HG03103 (cell line): ENCODE results near the gene PYGB.

ENCODE experiments used
- ATAC-seq: cut with Tn5 transposase; IDR thresholded peaks from one replicate; pipeline ENCODE4 v1.9.1; 2021; ENCODE audit warnings: low read depth; ENCODE audit not compliant: unreplicated experiment

Gene PYGB

DNA sequence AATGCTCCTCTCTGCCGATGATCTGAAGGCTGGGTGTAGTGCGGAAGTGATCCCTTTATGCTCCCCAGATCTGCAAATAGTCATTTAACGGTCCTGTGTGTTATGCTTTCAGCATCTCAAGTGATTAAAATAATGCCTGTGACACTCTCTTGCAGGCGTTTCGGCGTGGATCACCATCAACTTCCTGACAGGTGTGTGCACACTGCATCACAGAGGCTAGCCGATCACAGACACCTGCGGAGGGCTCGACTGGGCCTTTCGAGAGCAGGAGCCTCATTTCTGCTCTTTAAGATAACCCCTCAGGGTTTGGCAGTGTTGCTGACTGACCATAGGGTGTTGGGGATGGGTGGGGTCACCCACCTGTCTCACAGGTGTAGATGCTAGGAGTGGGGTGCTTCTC is 32.4 kb upstream of the PYGB start:
- ATAC-seq = no peak

DNA sequence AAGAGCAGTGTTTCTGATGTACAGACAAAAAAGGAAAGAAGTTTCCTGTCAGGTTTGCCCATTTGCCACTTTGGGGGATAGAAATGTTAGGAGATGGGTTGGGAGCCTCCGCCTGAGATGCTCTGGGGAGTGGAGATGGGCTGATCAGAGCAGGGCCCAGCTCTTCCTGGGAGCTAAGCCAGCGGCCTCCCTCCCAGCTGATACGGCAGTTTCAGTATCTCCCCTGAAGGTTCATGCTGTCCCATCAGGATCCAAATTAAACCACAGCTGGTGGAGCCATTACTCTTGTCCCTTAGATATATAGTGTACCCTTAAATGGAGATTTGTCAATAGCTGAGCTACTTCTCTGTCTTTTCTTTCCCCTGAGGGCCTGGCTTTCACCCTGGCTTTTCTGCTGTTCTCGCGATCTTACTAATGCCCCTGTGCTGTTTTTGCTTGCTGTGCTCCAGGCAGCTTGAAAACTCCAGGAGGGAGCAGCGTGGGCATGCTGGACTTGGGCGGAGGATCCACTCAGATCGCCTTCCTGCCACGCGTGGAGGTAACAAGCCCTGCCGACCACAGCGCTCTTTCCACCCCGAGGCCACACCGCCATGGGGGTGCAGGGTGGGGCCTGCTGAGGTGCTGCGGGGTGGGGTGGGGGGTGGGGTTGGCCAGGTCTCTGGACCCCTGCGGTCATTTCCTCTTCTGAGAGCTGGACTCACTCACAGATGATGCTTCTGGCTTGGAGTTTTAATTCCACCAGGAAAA is 31.5 kb upstream of the PYGB start:
- ATAC-seq = no peak

DNA sequence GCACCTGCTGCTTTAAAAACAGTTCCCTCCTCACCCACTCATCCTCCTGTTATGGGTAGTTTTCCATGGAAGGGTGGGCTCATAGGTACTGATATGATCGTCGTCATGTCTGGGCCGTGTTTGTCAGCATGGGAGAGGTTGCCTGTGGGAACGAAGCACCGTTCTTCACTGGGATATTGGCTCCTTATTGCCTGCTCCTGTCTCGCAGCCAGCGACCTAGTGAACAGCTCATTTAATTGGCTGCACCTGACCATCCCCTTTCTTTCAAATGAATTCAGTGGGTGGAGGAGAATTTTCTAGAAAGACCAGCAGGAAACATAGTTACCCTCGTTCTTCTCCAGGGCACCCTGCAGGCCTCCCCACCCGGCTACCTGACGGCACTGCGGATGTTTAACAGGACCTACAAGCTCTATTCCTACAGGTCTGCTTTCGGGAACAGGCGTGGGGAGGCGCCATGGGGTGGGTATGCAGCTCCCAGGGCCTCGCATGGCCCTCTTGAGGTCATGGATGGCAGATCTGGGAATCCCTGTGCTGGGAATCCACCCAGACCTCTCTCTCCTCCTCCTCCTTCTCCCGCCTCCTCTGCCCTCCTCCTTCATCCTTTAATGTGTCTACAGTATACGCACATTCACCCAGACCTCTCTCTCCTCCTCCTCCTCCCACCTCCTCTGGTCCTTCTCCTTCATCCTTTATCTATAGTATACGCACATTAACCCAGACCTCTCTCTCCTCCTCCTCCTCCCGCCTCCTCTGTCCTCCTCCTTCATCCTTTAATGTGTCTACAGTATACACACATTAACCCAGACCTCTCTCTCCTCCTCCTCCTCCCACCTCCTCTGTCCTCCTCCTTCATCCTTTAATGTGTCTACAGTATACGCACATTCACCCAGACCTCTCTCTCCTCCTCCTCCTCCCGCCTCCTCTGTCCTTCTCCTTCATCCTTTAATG is 30.4 kb upstream of the PYGB start:
- no peak for ATAC-seq

DNA sequence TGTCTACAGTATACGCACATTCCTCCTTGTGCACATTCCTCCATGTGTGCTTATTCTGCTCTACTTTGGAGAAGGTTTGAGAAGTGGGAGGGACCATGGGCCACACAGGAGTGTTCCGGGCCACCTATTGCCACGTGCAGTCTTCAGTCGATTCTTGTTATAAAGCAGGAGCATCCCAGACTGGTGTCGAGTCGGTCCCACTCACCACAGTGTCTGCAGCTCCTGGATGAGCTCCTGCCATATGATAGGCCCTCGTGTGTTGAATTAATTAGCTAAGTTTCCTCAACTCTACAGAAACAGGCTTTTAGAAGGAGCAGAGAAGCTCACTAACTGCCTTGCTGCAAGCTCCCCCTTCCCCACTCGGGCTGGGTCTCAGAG is 29.8 kb upstream of the PYGB start:
- no peak for ATAC-seq

DNA sequence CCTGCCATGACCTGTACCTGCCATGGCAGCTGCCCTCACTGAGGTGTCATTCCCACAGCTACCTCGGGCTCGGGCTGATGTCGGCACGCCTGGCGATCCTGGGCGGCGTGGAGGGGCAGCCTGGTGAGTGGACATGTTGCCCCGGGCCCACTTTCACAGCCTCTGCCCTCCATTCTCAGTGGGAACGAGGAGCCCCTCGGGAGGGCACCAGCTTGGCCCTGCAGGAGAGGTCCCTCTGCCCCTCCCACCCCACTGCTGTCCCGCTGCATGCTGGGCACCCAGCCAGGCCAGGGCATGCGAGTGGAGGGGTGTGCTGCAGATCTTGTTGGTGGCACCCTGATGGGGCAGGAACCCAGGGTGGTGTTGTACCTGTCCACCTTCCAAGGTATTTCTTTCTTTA is 29.4 kb upstream of the PYGB start:
- ATAC-seq = no peak

DNA sequence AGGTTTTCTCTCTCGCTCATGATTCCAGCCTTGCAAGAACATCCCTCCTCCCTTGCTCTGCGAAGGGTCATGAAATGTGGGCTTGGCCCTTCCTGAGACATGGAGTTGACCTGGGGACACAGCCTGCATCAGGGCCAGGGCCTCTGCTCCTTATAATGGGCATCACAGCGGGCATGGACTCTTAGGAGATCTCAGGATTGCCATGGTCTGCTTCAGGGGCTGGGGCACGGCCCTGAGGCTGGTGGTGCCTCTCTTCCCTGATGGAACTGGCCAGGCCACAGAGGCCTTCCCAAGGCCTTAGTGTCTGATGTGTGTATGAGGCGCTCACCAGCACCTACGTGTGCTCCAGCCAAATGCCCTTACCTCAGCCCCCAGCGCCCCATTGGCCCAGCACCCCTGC is 28.5 kb upstream of the PYGB start:
- ATAC-seq = no peak

DNA sequence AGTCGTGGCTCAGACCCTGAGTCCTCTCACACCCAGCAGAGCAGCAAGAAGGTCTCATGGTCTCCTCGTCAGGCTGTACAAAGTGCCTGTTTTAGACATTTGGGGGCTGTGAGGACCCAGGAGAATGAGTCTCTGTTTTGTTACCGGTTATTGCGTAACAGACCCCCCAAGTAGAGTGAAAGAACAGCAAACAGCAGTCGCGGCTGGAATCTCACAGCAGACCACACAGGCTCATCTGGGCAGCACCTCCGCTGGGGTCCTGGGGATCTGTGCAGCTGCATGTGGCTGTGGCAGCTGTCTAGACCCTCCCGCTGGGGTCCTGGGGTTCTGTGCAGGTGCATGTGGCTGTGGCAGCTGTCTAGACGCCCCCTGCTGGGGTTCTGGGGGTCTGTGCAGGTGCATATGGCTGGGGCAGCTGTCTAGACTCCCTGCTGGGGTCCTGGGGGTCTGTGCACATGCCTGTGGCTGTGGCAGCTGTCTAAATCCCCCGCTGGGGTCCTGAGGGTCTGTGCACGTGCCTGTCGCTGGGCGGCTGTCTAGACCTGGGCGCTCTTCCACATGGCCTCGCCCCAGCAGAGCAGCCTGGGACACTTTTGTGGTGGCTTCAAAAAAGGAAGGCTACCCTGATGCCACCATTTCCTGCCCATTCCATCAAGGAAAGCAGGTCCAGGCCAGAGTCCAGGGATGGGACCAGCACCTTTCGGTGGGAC is 27.7 kb upstream of the PYGB start:
- ATAC-seq = no peak

DNA sequence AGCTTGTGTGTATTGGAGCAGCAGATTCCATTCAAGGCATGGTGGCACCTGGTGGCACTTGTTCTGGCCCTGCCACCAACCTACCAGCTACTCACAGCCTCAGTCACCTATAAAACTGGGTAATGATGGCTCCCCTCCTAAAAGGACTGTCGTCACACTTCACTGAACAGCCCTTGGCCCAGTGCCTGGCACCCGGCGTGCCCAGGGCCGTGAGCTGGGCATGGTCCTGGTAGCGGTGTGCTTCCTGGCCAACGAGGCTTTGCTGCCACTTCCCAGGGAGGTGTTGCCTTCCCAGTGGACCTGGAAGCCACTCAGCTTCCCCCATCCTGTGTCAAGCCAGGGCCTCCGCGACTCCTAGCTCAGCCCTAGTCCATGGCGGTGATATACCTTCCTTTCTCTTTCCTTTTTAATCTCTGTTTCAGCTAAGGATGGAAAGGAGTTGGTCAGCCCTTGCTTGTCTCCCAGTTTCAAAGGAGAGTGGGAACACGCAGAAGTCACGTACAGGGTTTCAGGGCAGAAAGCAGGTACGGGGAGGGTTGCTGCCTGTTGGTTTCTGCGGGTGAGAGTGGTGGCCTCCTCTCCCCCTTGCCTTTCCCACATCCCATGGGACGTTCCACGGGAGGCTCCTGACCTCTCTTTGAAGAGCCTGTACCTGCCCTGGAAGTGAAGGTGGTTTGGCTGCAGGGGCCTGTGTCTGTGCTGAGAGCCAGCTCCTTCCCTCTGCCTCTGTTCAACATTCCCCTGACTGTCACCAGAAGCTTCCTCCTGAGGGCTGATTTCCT is 26.9 kb upstream of the PYGB start:
- ATAC-seq = no peak

DNA sequence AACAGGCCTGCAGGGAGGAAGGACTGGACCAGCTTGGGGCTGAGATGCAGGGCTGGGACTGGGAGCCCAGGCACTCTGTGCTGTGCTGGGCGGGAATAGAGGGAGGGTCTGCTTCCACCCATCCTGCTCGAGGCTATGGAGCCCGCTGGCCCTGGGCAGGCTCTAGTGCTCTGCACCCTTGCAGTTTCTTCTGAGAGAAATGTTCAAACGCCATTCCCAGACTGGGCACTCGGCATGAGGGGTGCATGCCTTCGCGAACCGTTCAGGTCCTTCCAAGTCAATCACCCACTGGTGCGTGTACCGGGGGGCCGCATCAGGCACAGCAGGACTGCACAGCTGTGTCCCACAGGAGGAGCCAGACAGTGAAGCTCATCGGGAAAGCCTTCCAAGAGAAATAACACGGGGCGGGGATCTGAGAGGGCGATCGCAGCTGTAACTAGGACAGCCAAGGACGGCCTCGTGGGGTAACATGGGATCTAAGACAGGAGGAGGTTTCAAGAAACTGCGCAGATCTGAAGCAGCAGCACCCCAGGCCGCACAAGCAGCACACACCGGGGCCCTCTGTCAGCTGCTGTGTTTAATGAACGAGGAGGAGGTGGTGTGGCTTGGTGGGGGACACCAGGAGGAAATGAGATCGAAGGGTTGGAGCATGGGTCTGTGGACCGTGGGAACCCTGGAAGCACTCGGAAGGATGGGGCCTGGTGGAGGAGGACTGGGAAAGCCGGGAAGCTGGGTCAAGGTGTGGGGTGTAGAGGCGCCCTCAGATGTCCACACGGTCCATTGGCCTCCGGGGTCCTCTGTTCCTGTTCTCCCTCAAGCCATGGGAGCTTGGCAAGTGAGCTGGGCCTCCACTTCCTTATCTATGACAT is 26.1 kb upstream of the PYGB start:
- no peak for ATAC-seq

DNA sequence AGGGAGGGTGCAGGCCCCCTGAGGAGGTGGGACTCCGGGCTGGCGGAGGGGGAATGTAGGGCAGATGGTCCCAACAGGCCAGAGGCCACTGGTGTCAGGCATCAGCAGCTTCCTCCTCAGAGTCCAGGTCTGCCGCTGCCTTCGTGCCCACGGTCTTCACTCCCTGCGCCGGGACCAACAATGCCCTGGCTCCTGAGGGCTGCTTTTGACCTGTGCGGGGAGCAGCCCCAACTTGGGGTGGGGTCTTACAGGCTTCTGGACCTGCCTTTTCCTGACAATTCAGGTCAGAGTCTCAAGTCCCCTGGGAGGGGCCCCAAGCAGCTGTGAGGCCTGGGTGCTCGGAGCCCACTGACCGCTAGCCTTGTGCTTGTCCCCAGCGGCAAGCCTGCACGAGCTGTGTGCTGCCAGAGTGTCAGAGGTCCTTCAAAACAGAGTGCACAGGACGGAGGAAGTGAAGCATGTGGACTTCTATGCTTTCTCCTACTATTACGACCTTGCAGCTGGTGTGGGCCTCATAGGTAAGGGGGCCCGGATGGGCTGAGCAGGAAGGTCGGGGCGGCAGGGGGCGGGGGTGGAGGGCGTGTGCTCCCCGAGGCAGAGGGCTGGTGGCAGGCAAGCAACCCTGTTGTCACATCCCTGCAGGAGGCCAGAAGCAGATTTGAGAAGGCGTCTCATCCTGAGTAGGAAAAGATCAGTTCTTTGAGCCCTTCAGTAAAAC is 25.3 kb upstream of the PYGB start:
- no peak for ATAC-seq

DNA sequence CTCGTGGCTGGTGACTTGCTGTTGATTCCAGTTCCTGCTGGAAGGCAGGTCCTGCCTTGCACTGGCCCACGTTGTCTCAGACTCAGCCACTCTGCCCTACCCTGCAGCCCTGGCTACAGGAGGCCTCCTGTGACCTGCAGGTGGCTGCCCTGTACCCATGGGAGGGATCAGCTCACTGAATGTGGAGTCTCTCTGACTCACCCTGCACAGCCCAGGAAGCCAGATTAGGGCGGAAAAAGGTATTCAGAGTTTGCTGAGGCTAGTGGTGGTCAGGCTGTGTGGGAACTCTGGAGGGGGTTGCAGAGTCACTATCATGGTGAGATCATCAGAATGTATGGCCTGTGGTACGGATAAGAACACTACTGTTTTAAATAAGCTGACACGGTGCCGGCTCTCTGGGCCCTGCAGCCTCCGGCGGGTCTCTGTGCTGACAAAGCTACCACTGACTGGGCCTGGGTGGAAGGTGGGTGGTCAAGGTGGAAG is 24.7 kb upstream of the PYGB start:
- no peak for ATAC-seq

DNA sequence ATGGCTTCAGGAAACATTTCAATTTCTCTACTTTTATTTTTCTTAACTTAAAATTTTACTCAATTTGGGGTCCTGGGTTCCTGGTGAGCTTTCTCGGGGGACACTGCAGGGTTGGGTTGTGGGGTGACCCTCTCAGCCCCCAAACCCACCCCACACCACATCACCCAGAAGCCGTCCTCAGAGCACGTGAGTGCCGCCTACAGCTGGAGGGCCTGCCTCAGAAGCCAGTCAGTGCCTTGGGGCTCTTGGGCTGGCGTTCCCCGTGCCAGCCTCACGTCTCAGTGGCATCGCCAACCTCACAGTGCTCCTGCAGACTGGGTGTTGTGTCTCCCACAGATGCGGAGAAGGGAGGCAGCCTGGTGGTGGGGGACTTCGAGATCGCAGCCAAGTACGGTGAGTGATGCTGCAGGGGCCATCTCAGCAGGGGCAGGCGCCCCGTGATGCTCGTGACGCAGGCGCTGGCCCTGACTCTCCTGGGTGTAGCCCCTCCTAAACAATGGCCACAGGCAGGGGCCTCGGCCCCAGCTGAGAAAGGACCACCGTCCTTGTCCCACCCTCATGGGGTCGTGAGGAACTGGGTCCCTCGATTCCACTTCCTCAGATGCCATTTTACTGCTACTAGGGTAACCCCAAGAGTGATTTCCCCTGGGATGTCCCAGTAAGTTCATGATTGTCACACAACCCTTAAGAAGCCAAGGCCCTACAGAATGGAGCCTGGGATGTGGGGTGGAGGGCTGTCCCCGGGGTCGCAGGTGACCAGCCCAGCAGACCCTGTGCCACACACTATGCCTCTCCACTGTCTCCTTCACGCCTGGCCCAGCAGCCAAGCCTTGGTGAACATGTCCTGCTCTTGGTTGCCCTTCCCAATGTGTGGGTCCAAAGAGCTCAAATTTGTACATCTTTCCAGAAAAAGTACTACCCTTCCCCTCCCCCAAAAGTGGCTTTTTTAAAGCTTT is 23.8 kb upstream of the PYGB start:
- no peak for ATAC-seq

DNA sequence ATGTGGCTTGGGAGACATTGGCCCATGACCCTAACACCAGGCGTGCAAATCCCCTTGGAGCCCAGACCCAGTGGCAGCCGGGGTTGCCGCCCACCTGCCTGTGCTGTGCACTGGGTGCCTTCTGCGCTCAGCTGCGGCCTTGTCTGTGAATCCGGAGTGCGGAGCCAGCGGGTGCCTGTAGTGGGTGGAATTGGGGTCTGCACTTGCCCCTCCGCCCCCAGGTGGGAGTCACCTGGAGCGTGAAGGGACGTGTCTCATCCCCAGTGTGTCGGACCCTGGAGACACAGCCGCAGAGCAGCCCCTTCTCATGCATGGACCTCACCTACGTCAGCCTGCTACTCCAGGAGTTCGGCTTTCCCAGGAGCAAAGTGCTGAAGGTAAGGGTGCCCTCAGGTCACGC is 22.9 kb upstream of the PYGB start:
- ATAC-seq = no peak

DNA sequence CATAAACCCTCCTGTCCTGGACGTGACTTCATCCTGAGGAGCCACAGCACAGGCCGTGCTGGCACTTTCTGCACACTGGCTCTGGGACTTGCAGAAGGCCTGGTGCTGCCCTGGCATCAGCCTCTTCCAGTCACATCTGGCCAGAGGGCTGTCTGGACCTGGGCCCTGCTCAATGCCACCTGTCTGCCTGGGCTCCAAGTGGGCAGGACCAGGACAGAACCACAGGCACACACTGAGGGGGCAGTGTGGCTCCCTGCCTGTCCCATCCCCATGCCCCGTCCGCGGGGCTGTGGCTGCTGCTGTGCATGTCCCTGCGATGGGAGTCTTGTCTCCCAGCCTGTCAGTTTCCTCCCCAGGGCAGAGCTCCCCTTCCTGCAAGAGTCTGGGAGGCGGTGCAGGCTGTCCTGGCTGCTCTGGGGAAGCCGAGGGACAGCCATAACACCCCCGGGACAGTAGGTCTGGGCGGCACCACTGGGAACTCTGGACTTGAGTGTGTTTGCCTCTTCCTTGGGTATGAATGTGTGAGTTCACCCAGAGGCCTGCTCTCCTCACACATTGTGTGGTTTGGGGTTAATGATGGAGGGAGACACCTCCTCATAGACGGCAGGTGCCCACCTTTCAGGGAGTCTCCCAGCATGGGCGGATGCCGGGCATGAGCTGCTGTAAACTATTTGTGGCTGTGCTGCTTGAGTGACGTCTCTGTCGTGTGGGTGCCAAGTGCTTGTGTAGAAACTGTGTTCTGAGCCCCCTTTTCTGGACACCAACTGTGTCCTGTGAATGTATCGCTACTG is 22.0 kb upstream of the PYGB start:
- ATAC-seq = no peak

DNA sequence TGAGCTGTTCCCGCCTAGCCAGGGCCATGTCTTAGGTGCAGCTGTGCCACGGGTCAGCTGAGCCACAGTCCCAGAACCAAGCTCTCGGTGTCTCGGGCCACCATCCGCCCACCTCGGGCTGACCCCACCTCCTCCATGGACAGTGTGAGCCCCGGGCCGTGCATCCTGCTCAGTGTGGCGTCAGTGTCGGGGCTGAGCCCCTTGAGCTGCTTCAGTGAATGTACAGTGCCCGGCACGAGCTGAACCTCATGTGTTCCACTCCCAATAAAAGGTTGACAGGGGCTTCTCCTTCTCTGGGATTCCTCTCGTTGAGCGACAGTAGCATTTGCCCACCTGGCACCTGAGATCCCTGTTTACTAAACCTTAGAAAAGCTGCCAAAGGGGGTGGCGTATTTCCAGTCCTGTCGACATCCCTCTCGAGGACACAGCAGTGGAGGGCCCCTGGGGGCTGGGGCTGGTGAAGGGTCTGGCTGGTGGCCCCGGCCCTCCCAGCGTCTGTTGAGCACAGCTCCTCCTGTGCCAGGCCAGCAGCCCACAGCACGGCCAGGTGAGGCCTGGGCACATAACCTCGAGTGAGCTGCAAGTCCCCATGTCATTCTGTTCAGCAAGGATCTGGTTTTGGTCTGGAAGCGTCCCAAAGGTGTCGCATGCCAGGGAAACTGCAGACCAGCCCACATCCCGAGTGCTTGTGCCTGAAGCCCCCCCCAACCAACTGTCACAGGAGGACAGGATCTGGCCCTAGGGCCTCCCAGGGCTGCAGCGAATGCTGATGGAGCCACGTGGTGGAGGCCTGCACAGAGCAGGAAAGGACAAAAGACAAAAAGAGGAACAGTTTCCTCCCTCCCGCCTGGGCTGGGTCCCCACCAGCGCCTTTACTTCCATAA is 21.2 kb upstream of the PYGB start:
- ATAC-seq = no peak

DNA sequence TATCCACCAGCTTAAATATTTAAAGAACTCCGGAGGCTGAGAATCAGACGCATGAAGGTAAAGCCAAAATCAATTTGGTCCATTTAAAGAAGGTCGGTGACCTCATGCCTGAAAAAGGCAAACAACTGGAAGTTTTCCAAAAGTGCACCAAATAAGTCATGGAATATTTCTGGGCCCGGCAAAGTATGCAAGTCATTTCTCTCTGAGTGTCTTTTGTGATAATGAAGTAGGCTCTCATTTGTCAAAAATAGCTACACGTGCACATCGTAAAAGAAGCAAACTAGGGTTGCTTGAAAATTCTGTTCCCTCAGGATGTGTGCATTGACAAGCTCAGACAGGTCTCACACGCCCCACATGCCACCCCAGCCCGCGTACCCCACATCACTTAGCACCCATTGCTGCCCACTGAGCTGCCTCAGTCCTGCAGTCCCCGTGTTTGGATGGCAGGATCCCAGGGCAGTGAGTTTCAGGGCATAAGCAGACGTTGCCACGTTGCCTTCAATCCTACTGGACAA is 20.5 kb upstream of the PYGB start:
- no peak for ATAC-seq
